ENCODE data around the gene ACP3. TPM values are rescaled to one million over a fixed set of nuclear protein-coding genes. Genes with fewer than 3 reads are reported as not detected.
"Not testable (repeated sequence)": the region's sequence is repeated elsewhere in the genome, so short reads cannot be mapped to it uniquely, and the experiment has no call there.

ACP3 gene
- total RNA-seq, 1 experiment from 2014 or later: not detected

- DNase-seq: no peak
- H3K4me3 ChIP-seq: no peak overlapping the region
- H3K36me3 ChIP-seq: no peaks in the 10 kb centered on the region
- no peaks in the 10 kb centered on the region for H3K9me3 ChIP-seq
- H3K27me3 ChIP-seq: no peaks in the 10 kb centered on the region
Observed at GRCh38 chr3:132344666-132345280, 27.6 kb downstream of the ACP3 start.

GRCh38 chr3:132346841-132347736 lies 29.9 kb downstream of the ACP3 start:
- H3K27me3 ChIP-seq: no peaks in the 10 kb centered on the region
- H3K9me3 ChIP-seq: no peaks in the 10 kb centered on the region
- no peaks in the 10 kb centered on the region for H3K36me3 ChIP-seq
- H3K4me3 ChIP-seq: no peak overlapping the region
- DNase-seq: peak; percentile 72

GRCh38 chr3:132347811-132348210 lies 30.6 kb downstream of the ACP3 start:
- H3K9me3 ChIP-seq: no peaks in the 10 kb centered on the region
- H3K4me3 ChIP-seq: no peak overlapping the region
- no peaks in the 10 kb centered on the region for H3K27me3 ChIP-seq
- DNase-seq: no peak
- no peaks in the 10 kb centered on the region for H3K36me3 ChIP-seq

- H3K27me3 ChIP-seq: no peaks in the 10 kb centered on the region
- H3K4me3 ChIP-seq: no peak overlapping the region
- no peaks in the 10 kb centered on the region for H3K9me3 ChIP-seq
- no peaks in the 10 kb centered on the region for H3K36me3 ChIP-seq
- no peak for DNase-seq
Observed at GRCh38 chr3:132348531-132348930, 31.3 kb downstream of the ACP3 start.

GRCh38 chr3:132350814-132351213 lies 33.6 kb downstream of the ACP3 start:
- DNase-seq: no peak
- H3K4me3 ChIP-seq: no peak overlapping the region
- no peaks in the 10 kb centered on the region for H3K27me3 ChIP-seq
- H3K36me3 ChIP-seq: no peaks in the 10 kb centered on the region
- H3K9me3 ChIP-seq: no peaks in the 10 kb centered on the region

GRCh38 chr3:132351222-132351806 lies 34.1 kb downstream of the ACP3 start:
- no peak overlapping the region for H3K4me3 ChIP-seq
- DNase-seq: no peak
- H3K9me3 ChIP-seq: no peaks in the 10 kb centered on the region

GRCh38 chr3:132352556-132353143 lies 35.4 kb downstream of the ACP3 start:
- no peaks in the 10 kb centered on the region for H3K27me3 ChIP-seq
- H3K9me3 ChIP-seq: no peaks in the 10 kb centered on the region
- H3K4me3 ChIP-seq: no peak overlapping the region
- no peaks in the 10 kb centered on the region for H3K36me3 ChIP-seq
- DNase-seq: peak; percentile 51

More at GRCh38 chr3:132351222-132351806, 34.1 kb downstream of the ACP3 start:
- H3K36me3 ChIP-seq: no peaks in the 10 kb centered on the region
- no peaks in the 10 kb centered on the region for H3K27me3 ChIP-seq

- Histone ChIP-seq H3K4me3 (no peak overlapping the region), H3K27me3 (no peaks in the 10 kb centered on the region), H3K36me3 (no peaks in the 10 kb centered on the region), H3K9me3 (no peaks in the 10 kb centered on the region)
- DNase-seq: no peak
Observed at GRCh38 chr3:132354916-132355702, 37.9 kb downstream of the ACP3 start.

GRCh38 chr3:132356568-132356967 lies 39.4 kb downstream of the ACP3 start:
- Histone ChIP-seq H3K4me3 (no peak overlapping the region), H3K36me3 (no peaks in the 10 kb centered on the region), H3K9me3 (no peaks in the 10 kb centered on the region), H3K27me3 (no peaks in the 10 kb centered on the region)
- DNase-seq: no peak

GRCh38 chr3:132360717-132361116 lies 43.5 kb downstream of the ACP3 start:
- no peaks in the 10 kb centered on the region for H3K36me3 ChIP-seq
- no peaks in the 10 kb centered on the region for H3K27me3 ChIP-seq
- no peak for DNase-seq
- H3K9me3 ChIP-seq: no peaks in the 10 kb centered on the region
- no peak overlapping the region for H3K4me3 ChIP-seq

- Histone ChIP-seq H3K36me3 (no peaks in the 10 kb centered on the region), H3K27me3 (peaks cover 2% of the 10 kb centered on the region; the same call in 1 of the 2 replicates), H3K9me3 (no peaks in the 10 kb centered on the region), H3K4me3 (no peak overlapping the region)
- DNase-seq: no peak
Observed at GRCh38 chr3:132362329-132362728, 45.1 kb downstream of the ACP3 start.

- H3K9me3 ChIP-seq: no peaks in the 10 kb centered on the region
- H3K36me3 ChIP-seq: no peaks in the 10 kb centered on the region
- H3K4me3 ChIP-seq: no peak overlapping the region
Observed at GRCh38 chr3:132368515-132368914, 51.3 kb downstream of the ACP3 start.

GRCh38 chr3:132368962-132369361 lies 51.8 kb downstream of the ACP3 start:
- no peaks in the 10 kb centered on the region for H3K36me3 ChIP-seq
- H3K4me3 ChIP-seq: no peak overlapping the region
- DNase-seq: no peak
- H3K27me3 ChIP-seq: peaks cover 5% of the 10 kb centered on the region; the same call in 1 of the 2 replicates
- no peaks in the 10 kb centered on the region for H3K9me3 ChIP-seq

More at GRCh38 chr3:132368515-132368914, 51.3 kb downstream of the ACP3 start:
- no peak for DNase-seq
- H3K27me3 ChIP-seq: peaks cover 5% of the 10 kb centered on the region; the same call in 1 of the 2 replicates

GRCh38 chr3:132376945-132377354 lies 59.7 kb downstream of the ACP3 start:
- DNase-seq, H3K36me3 ChIP-seq, H3K4me3 ChIP-seq, H3K9me3 ChIP-seq, H3K27me3 ChIP-seq: not testable (repeated sequence)

- no peaks in the 10 kb centered on the region for H3K9me3 ChIP-seq
- H3K4me3 ChIP-seq: no peak overlapping the region
- no peak for DNase-seq
- no peaks in the 10 kb centered on the region for H3K36me3 ChIP-seq
- no peaks in the 10 kb centered on the region for H3K27me3 ChIP-seq
Observed at GRCh38 chr3:132378048-132378762, 61.0 kb downstream of the ACP3 start.

GRCh38 chr3:132378846-132379245 lies 61.6 kb downstream of the ACP3 start:
- no peak for DNase-seq
- no peaks in the 10 kb centered on the region for H3K36me3 ChIP-seq
- H3K4me3 ChIP-seq: no peak overlapping the region
- H3K9me3 ChIP-seq: no peaks in the 10 kb centered on the region
- no peaks in the 10 kb centered on the region for H3K27me3 ChIP-seq
